Ectodermal cell (in vitro differentiated cells): ENCODE results near the gene DDR2.
"Not testable (repeated sequence)": the region's sequence is repeated elsewhere in the genome, so short reads cannot be mapped to it uniquely, and the experiment has no call there.

ENCODE experiments used
- H3K27ac ChIP-seq: 2 replicates; pipeline ENCODE4 v1.7.0; 2013; ENCODE audit warnings: mild to moderate bottlenecking, low read depth, low read length; ENCODE audit not compliant: insufficient read depth, poor library complexity, severe bottlenecking
- H3K27me3 ChIP-seq: 2 replicates; pipeline ENCODE4 v1.7.0; 2013; ENCODE audit warnings: mild to moderate bottlenecking, low read length; ENCODE audit not compliant: insufficient read depth, control insufficient read depth, poor library complexity, severe bottlenecking
- H3K36me3 ChIP-seq: one replicate; pipeline ENCODE4 v1.7.0; 2013; ENCODE audit warnings: low read length; ENCODE audit not compliant: control insufficient read depth, insufficient read depth
- H3K4me1 ChIP-seq: one replicate; pipeline ENCODE4 v1.7.0; 2013; ENCODE audit warnings: low read length; ENCODE audit not compliant: control insufficient read depth, insufficient read depth
- H3K4me3 ChIP-seq: 2 replicates; pipeline ENCODE4 v1.7.0; 2013; ENCODE audit warnings: low read depth, low read length, control low read depth; ENCODE audit not compliant: insufficient read depth
- H3K9me3 ChIP-seq: 2 replicates; pipeline ENCODE4 v1.7.0; 2013; ENCODE audit warnings: mild to moderate bottlenecking, low read length, moderate library complexity; ENCODE audit not compliant: control insufficient read depth
- WGBS, 2 experiments: methylation state at CpG; one replicate each; pipeline ENCODE4 v1.1.7; 2013; ENCODE audit warnings: missing lambda C conversion rate in 2 of 2; 5-methylcytosine and 5-hydroxymethylcytosine counted together

DDR2 gene

GRCh38 chr1:162717548-162718184, 85.4 kb downstream of the DDR2 start:
- Histone ChIP-seq H3K9me3 (no peaks in the 10 kb centered on the region), H3K27ac (no peak overlapping the region), H3K4me3 (no peak overlapping the region), H3K27me3 (no peaks in the 10 kb centered on the region), H3K36me3 (no peaks in the 10 kb centered on the region), H3K4me1 (no peaks in the 10 kb centered on the region)
- 91 to 100% methylated on average over 1 of the region's 1 CpG for WGBS, 2 experiments

DNA sequence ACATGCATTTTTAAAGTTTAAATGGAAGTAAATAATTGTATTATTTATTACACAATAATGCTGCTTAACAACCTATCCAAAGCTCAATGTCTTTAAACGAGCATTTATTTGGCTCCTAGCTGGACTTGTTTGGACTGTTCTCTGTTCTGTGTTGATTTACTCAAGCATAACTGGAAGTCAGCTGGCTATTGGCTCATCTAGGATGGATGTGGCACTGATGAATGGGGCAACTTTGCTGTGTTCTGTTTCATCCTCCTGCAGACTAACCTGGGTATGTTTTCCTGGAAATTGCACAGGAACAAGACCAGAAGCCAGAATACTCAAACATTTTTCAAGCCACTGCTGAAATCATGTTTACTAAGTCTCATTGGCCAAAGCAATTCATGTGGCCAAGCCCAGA, 87.4 kb downstream of the DDR2 start:
- Histone ChIP-seq H3K4me3 (no peak overlapping the region), H3K36me3 (no peaks in the 10 kb centered on the region), H3K4me1 (no peaks in the 10 kb centered on the region), H3K27me3 (no peaks in the 10 kb centered on the region), H3K9me3 (no peaks in the 10 kb centered on the region), H3K27ac (no peak overlapping the region)
- 89 to 100% methylated on average over 1 of the region's 1 CpG for WGBS, 2 experiments

GRCh38 chr1:162720996-162721395, 88.7 kb downstream of the DDR2 start:
- no peak overlapping the region for H3K4me3 ChIP-seq

DNA sequence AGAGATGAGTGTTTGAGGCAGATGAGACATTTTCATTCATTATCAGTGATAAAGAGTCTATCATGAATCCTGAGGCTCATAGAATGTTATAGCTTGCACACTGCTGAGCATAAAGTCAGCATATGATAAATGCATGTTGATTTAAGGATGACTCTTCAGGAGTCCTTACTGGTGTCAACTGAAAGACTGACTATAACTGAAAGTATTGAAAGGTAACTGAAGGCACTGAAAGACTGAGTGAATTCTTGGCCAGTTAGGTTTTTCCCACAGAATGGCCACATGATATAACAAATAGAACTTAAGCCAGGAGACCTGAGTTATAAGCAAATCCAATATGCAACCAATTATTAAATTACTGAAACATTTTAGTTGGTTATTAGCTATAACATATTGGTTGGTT, 89.2 kb downstream of the DDR2 start:
- H3K9me3 ChIP-seq, result no peaks in the 10 kb centered on the region
- no peaks in the 10 kb centered on the region for H3K36me3 ChIP-seq
- H3K4me3 ChIP-seq, result no peak overlapping the region
- no peaks in the 10 kb centered on the region for H3K4me1 ChIP-seq
- no peak overlapping the region for H3K27ac ChIP-seq
- H3K27me3 ChIP-seq, result no peaks in the 10 kb centered on the region

More at GRCh38 chr1:162720996-162721395, 88.7 kb downstream of the DDR2 start:
- H3K36me3 ChIP-seq, result no peaks in the 10 kb centered on the region
- WGBS, 2 experiments, result 91 to 95% methylated on average over 1 of the region's 1 CpG
- no peak overlapping the region for H3K27ac ChIP-seq
- no peaks in the 10 kb centered on the region for H3K27me3 ChIP-seq
- no peaks in the 10 kb centered on the region for H3K9me3 ChIP-seq
- H3K4me1 ChIP-seq, result no peaks in the 10 kb centered on the region

GRCh38 chr1:162722036-162722435, 89.8 kb downstream of the DDR2 start:
- Histone ChIP-seq H3K4me3 (no peak overlapping the region), H3K36me3 (no peaks in the 10 kb centered on the region), H3K9me3 (no peaks in the 10 kb centered on the region), H3K27me3 (no peaks in the 10 kb centered on the region), H3K4me1 (no peaks in the 10 kb centered on the region), H3K27ac (no peak overlapping the region)
- 91 to 96% methylated on average over 3 of the region's 3 CpGs for WGBS, 2 experiments

DNA sequence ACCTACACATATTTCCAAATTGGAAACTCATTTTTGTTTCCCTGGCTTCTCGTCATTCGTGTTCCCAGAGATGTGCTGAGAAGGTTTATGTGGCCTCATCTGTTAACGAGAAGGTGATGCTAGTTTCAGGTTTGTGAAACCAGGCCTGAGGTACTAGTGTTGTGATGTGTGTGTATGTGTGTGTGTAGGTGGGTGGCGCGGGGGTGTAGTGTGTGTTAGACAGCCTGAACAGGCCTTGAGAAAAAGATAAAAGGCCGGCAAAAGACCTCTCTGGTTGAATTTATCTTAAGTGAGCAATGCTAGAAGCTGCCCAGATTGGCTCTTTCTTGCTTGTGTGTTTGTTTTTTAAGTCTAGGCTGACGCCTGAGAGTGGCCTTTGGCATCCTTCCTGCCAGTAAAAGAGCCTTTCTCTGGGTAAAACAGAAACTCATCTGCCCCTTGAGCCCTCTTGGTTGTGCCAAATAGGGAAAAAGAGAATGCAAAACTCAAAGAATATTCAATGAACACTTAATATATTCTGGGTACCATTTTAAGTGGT, 92.4 kb downstream of the DDR2 start:
- Histone ChIP-seq H3K4me1 (no peaks in the 10 kb centered on the region), H3K36me3 (no peaks in the 10 kb centered on the region), H3K27me3 (no peaks in the 10 kb centered on the region), H3K4me3 (no peak overlapping the region), H3K9me3 (no peaks in the 10 kb centered on the region), H3K27ac (no peak overlapping the region)
- 88 to 93% methylated on average over 7 of the region's 7 CpGs for WGBS, 2 experiments

GRCh38 chr1:162725301-162725837, 93.1 kb downstream of the DDR2 start:
- Histone ChIP-seq H3K4me1 (no peaks in the 10 kb centered on the region), H3K36me3 (no peaks in the 10 kb centered on the region), H3K27me3 (no peaks in the 10 kb centered on the region), H3K27ac (no peak overlapping the region), H3K4me3 (no peak overlapping the region), H3K9me3 (no peaks in the 10 kb centered on the region)
- 92 to 93% methylated on average over 6 of the region's 7 CpGs for WGBS, 2 experiments

DNA sequence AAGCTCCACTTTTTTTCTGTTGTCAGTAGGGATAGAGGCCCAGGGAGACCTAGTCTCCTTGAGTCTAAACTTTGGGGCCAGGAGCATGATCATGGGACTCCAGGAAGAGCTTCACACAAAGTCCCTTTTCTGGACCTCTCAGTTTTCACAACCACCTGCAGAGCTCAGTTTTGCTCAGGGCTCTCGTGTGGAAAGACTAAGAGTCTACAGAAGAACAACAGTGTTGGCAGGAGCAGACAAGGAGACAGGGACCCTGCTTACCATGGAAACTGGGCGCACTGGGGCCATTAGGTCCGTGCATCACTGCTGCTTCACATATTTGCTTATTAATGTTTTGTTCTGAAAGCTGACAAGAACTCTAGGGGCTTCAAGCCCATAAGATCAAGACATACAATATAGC, 94.3 kb downstream of the DDR2 start:
- Histone ChIP-seq H3K4me1 (no peaks in the 10 kb centered on the region), H3K36me3 (no peaks in the 10 kb centered on the region), H3K27ac (no peak overlapping the region), H3K4me3 (no peak overlapping the region), H3K27me3 (no peaks in the 10 kb centered on the region), H3K9me3 (no peaks in the 10 kb centered on the region)
- WGBS, 2 experiments, result 88 to 90% methylated on average over 3 of the region's 3 CpGs

- H3K36me3 ChIP-seq, H3K27me3 ChIP-seq, H3K4me3 ChIP-seq, H3K27ac ChIP-seq, H3K4me1 ChIP-seq, H3K9me3 ChIP-seq: not testable (repeated sequence)
- no CpG with 5 or more reads among the region's 1 CpG for WGBS, 2 experiments
These were observed 95.2 kb downstream of the DDR2 start for GRCh38 chr1:162727493-162727892.

GRCh38 chr1:162728573-162728972, 96.3 kb downstream of the DDR2 start:
- 93% methylated on average over 2 of the region's 2 CpGs for WGBS, 2 experiments
- Histone ChIP-seq H3K9me3 (no peaks in the 10 kb centered on the region), H3K27me3 (no peaks in the 10 kb centered on the region), H3K36me3 (no peaks in the 10 kb centered on the region), H3K4me3 (no peak overlapping the region), H3K4me1 (no peaks in the 10 kb centered on the region), H3K27ac (no peak overlapping the region)
